DND-41 (cell line): Measurements from ENCODE around the gene IL18RAP.

ENCODE experiments used
- ATAC-seq: fragments of 200-7000 bp; cut with Tn5 transposase; 3 replicates; pipeline ENCODE4 v1.9.1; 2021; ENCODE audit warnings: low read depth; ENCODE audit not compliant: insufficient read depth
- DNase-seq: peaks from one replicate; pipeline ENCODE4 v3.0.0-alpha.2; 2020
- H2AFZ ChIP-seq: 2 replicates; pipeline ENCODE4 v1.6.0; 2012; ENCODE audit warnings: low read depth, low read length
- H3K27ac ChIP-seq: 2 replicates; pipeline ENCODE4 v1.5.1; 2012; ENCODE audit warnings: low read length, inconsistent platforms
- H3K27me3 ChIP-seq: fragments of 200-600 bp; sonication (generic); 2 replicates; pipeline ENCODE4 v1.6.0; 2012; ENCODE audit warnings: low read length, mild to moderate bottlenecking, inconsistent platforms; ENCODE audit not compliant: insufficient read depth, poor library complexity
- H3K36me3 ChIP-seq: 2 replicates; pipeline ENCODE4 v1.5.1; 2012; ENCODE audit warnings: low read length, inconsistent platforms; ENCODE audit not compliant: insufficient read depth
- H3K4me1 ChIP-seq: 2 replicates; pipeline ENCODE4 v1.5.1; 2012; ENCODE audit warnings: mild to moderate bottlenecking, low read length; ENCODE audit not compliant: insufficient read depth
- H3K4me2 ChIP-seq: 2 replicates; pipeline ENCODE4 v1.6.0; 2012; ENCODE audit warnings: mild to moderate bottlenecking, moderate library complexity, low read length, inconsistent platforms; ENCODE audit not compliant: insufficient read depth
- H3K4me3 ChIP-seq, 2 experiments: fragments of 200-600 bp in 1 of 2; shearing (Covaris generic) in 1 of 2; 2 replicates each; pipeline ENCODE4 v1.5.1; 2012 to 2016; ENCODE audit warnings: inconsistent platforms in 2 of 2, low read length in 2 of 2, mild to moderate bottlenecking in 2 of 2, low read depth in 1 of 2, moderate library complexity in 1 of 2
- H3K79me2 ChIP-seq: 2 replicates; pipeline ENCODE4 v1.6.0; 2012; ENCODE audit warnings: low read length, inconsistent platforms; ENCODE audit not compliant: insufficient read depth
- H3K9ac ChIP-seq: 2 replicates; pipeline ENCODE4 v1.6.0; 2012; ENCODE audit warnings: low read depth, mild to moderate bottlenecking, inconsistent platforms, low read length, moderate library complexity
- H3K9me3 ChIP-seq: 2 replicates; pipeline ENCODE4 v1.5.1; 2012; ENCODE audit warnings: low read length, moderate library complexity, mild to moderate bottlenecking, inconsistent platforms; ENCODE audit not compliant: insufficient read depth, severe bottlenecking
- H4K20me1 ChIP-seq: 2 replicates; pipeline ENCODE4 v1.6.0; 2012; ENCODE audit warnings: low read length; ENCODE audit not compliant: insufficient read depth
- CTCF ChIP-seq: IDR thresholded peaks from 2 replicates; pipeline ENCODE4 v1.5.1; 2012; ENCODE audit warnings: borderline replicate concordance, low read length, moderate library complexity, mild to moderate bottlenecking; ENCODE audit not compliant: poor library complexity, severe bottlenecking; ENCODE audit errors: extremely low read depth
- EZH2 ChIP-seq: IDR thresholded peaks from 3 replicates; pipeline ENCODE4 v1.6.1; 2012; ENCODE audit warnings: borderline replicate concordance, low read depth, mild to moderate bottlenecking, moderate library complexity, low read length, inconsistent platforms; ENCODE audit not compliant: severe bottlenecking

The IL18RAP gene

GRCh38 chr2:102386004-102386403, 37.0 kb upstream of the IL18RAP start:
- Histone ChIP-seq H3K27ac (no peak overlapping the region), H3K4me3 (no peak overlapping the region), H4K20me1 (no peaks in the 10 kb centered on the region), H3K36me3 (no peaks in the 10 kb centered on the region), H3K4me1 (no peaks in the 10 kb centered on the region), H3K4me2 (no peak overlapping the region), H3K27me3 (no peaks in the 10 kb centered on the region), H3K79me2 (no peaks in the 10 kb centered on the region), H3K9me3 (peaks cover 10% of the 10 kb centered on the region), H3K9ac (no peak overlapping the region), H2AFZ (no peak overlapping the region)
- DNase-seq (no peak), ATAC-seq (no peak)
- TF ChIP-seq CTCF, result no peak
- no peak for TF ChIP-seq EZH2

- Histone ChIP-seq H4K20me1 (no peaks in the 10 kb centered on the region), H3K79me2 (no peaks in the 10 kb centered on the region), H3K4me2 (no peak overlapping the region), H3K27ac (no peak overlapping the region), H3K9ac (no peak overlapping the region), H3K4me3 (no peak overlapping the region), H3K4me1 (no peaks in the 10 kb centered on the region), H3K9me3 (peaks cover 10% of the 10 kb centered on the region), H2AFZ (no peak overlapping the region), H3K27me3 (no peaks in the 10 kb centered on the region), H3K36me3 (no peaks in the 10 kb centered on the region)
- no peak for DNase-seq
- no peak for ATAC-seq
- TF ChIP-seq CTCF, result no peak
- no peak for TF ChIP-seq EZH2
Measured at GRCh38 chr2:102386867-102387541, 36.0 kb upstream of the IL18RAP start.

GRCh38 chr2:102387763-102388546, 35.0 kb upstream of the IL18RAP start:
- H3K4me1 ChIP-seq, result no peaks in the 10 kb centered on the region
- H3K4me2 ChIP-seq, result no peak overlapping the region
- no peaks in the 10 kb centered on the region for H3K79me2 ChIP-seq
- no peak for ATAC-seq
- no peak overlapping the region for H3K27ac ChIP-seq
- peaks cover 10% of the 10 kb centered on the region for H3K9me3 ChIP-seq
- H4K20me1 ChIP-seq, result no peaks in the 10 kb centered on the region
- no peaks in the 10 kb centered on the region for H3K36me3 ChIP-seq
- TF ChIP-seq CTCF, result no peak
- TF ChIP-seq EZH2, result no peak
- no peaks in the 10 kb centered on the region for H3K27me3 ChIP-seq
- H2AFZ ChIP-seq, result no peak overlapping the region
- H3K9ac ChIP-seq, result no peak overlapping the region
- H3K4me3 ChIP-seq, result no peak overlapping the region
- no peak for DNase-seq
